DMS153 treated with DMSO at 0.1 percent for 48 hours (cell line): Measurements from ENCODE around the gene SHH.

Experiments used
- DNase-seq: peaks from one replicate; lab custom pipeline; 2025; ENCODE audit not compliant: unreplicated experiment; lab: John Stamatoyannopoulos, UW

Gene SHH

GRCh38 chr7:155811895-155812761 is at the start of gene SHH:
Gene SHH, minus strand, starts transcription at chr7:155812463. Its CDS starts 341 bp downstream, at chr7:155812122.
- no peak for DNase-seq

- no peak for DNase-seq
These were observed 49.2 kb upstream of the SHH start for GRCh38 chr7:155861480-155861868.

- DNase-seq: no peak
These were observed 48.7 kb upstream of the SHH start for GRCh38 chr7:155860840-155861479.

DNA sequence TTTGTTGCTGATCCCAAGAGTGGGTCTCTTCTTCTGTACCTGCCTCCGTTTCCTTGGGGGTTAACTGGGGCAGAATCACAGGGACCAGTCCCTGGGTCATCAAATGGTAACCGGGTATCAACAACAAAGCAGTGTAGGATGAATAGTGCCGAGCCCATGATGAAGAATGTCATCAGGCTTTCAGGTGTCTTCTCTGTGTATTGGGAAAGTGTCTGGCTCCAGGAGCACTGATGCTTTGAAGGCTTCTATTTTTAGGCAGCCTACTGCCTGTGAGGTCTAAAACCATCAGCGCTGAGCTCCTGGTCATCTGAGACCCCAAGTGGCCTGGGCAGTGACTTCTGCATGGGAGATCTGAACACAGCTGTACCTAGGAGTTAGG is 48.2 kb upstream of the SHH start:
- DNase-seq: no peak

DNA sequence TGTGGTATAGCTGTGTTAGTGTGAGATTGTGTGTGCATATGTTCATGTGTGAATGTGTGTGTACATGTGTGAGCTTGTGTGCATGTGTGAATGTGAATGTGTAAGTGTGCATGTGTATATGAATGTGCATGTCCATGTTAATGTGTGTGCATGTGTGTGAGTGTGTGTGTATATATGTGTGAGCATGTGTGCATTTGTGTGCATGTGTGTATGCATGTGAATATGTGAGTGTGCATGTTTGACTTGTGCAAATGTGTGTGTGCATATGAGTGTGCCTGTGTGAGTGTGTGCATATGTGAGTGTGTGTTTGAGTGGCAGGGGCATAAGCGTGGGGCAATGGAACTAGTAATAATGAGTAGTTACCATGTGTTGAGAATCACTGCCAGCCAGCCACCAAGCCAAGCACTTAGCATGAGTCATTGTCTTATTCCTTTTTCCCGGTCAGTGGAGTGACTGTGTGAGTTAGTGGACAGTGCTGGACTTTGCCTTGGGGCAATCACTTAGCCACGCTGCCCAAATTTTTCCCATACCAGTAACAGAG is 46.3 kb upstream of the SHH start:
- DNase-seq: no peak

DNA sequence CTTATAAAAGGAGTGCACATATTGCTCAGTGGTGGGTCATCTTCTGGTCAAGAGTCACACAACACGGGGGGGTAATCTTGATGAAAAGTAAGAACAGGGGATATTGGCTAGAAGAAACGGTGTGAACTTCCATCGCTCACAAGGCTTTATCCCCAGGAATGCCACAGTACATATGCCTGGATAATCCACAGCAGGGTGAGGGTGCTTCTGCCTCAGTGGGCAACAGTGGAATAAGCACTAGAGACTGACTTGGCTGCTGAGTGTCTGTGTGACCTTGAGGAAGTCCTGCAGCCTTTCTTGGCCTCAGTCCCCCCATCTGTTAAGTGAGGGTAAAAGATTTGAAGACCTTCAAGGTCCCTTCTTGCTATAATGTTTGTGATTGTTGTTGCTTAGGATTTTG is 44.9 kb upstream of the SHH start:
- no peak for DNase-seq

GRCh38 chr7:155856656-155857055 is 44.4 kb upstream of the SHH start:
- DNase-seq: no peak

- no peak for DNase-seq
These were observed 40.4 kb upstream of the SHH start for GRCh38 chr7:155852426-155853301.

DNA sequence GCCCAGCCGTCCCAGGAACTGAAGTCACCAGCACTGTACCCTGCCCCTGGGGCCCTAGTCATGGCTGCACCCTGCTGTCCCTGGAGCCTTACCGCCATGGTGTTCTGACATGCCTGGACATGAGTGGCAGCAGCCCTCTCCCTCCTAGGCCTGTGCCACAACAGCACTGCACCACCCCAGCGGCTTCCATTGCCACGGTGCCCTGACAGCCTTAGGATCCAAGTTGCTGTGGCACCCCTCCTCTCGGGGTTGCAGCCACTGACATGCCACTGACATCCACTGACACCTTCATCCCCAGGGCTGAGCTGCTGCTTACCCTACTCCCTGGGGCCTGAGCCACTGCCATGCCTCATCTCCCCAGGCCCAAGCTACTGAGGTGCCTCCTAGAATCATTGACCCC is 39.6 kb upstream of the SHH start:
- DNase-seq: no peak

DNA sequence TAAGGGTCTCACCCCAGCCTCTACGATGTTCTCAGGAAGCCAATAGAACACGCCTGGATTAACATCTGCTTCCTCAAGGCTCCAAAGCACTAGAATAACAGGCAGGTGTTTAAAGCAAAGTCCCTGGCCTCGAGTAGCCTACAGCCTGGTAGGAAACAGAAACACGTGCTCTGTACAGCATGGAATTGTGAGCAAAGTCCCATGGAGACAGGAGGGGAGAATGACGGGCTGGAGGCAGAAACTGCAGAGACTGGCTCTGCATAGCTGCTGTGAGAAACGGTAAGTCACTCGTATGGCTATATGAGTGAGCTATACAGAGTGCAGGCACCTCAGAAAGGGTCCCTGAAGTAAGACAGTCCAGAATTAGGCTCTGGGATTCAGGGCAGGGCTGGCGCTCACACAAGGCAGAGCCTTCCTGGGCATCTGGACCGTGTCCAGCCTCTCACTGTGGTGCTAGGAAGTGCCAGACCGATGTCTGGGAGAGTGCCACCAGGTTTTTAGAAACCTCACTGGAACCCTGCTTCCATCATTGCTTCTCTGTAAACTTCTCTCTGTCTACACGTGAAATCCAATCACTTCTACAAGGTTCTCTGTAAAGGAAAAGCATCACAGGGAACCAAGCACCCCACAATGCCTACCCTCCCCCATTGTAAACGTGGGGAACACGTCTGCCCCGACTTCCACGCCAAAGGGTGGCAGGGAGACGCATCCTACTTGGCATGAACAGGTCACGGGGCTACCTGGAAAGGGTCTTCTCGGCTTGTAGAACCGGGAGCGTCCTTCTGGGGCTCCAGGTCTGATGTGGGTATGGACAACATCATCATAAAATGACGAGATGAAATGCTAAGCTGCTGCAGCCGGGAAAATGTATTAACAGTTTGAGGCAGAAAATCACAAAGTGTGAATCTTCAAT is 38.8 kb upstream of the SHH start:
- no peak for DNase-seq

DNA sequence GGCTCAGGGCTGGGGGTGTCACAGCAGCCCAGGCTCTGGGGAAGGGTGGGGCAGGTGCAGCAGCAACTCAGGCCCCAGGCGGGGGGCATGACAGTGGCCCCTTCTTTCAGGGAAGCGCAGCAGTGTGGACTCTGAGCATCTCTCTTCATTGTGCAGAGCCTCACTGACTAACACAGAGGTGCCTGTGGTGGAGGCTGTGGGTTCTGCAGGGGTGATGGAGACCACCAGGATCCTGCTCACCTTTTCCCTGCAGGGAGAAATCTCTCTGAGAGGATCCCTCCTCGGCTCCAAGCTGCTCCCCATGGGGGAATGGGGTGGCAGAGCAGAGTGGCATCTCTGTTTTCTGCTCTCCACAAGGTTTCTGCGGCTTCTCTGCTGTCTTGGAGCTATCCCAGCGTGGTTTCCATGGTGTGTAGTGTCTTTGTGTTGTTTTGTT is 37.8 kb upstream of the SHH start:
- DNase-seq: no peak

- no peak for DNase-seq
These were observed 36.7 kb upstream of the SHH start for GRCh38 chr7:155848691-155849669.

GRCh38 chr7:155847821-155848435 is 35.7 kb upstream of the SHH start:
- no peak for DNase-seq

DNA sequence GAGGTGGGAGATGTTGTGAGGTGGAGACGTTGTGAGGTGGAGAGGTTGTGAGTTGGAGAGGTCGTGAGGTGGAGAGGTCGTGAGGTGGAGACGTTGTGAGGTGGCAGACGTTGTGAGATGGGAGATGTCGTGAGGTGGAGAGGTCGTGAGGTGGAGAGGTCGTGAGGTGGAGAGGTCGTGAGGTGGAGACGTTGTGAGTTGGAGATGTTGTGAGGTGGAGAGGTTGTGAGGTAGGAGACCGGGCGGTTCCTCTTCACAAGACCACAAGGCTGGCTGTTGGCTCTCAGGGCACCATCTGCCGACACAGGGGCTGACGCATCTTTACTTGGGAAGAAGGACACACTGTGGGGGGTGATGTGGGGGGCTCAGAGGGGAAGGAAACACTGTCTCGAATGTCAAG is 34.7 kb upstream of the SHH start:
- DNase-seq: no peak

- no peak for DNase-seq
These were observed 33.9 kb upstream of the SHH start for GRCh38 chr7:155846156-155846555.

DNA sequence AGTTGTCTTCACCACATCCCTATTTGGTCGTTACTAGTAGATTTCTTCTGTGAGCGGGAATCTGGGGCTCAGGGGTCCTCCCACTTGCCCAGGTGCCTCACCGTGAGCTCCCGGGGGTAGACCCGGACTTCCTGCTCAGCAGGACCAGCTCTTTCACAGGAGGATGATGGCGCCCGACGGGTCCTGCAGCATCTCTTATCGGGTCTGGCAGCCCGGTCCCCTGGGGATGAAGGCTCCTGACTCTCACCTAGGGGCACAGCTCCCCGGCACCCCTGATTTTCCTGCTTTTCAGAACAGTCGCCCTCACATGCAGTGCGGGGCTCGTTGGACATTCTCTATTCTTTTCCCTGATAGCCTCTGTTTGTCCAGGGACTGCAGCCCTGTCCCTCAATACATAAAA is 33.0 kb upstream of the SHH start:
- no peak for DNase-seq

GRCh38 chr7:155844526-155844925 is 32.3 kb upstream of the SHH start:
- no peak for DNase-seq

- no peak for DNase-seq
These were observed 31.8 kb upstream of the SHH start for GRCh38 chr7:155844019-155844453.
